Glomerular visceral epithelial cell (primary cell): ENCODE data around the gene SGSH.
"Not testable (repeated sequence)": the region's sequence is repeated elsewhere in the genome, so short reads cannot be mapped to it uniquely, and the experiment has no call there.

Experiments
- DNase-seq: peaks from one replicate; pipeline ENCODE4 v3.0.0-alpha.2; 2016; ENCODE audit errors: extremely low spot score

SGSH gene

GRCh38 chr17:80220054-80220735 lies at the start of gene SGSH, which contains the start of gene SLC26A11:
TSS of gene SGSH (minus strand) at chr17:80220333. CDS start at chr17:80220313, 20 bp downstream.
TSS of gene SLC26A11 (plus strand) at chr17:80220427. CDS start at chr17:80221561, 1,134 bp downstream.
- DNase-seq = peak; percentile 77

- no peak for DNase-seq
Measured at GRCh38 chr17:80269405-80269807, 49.3 kb upstream of the SGSH start.

GRCh38 chr17:80268427-80268826 lies 48.3 kb upstream of the SGSH start:
- DNase-seq = no peak

- no peak for DNase-seq
Measured at GRCh38 chr17:80267391-80267790, 47.3 kb upstream of the SGSH start.

GRCh38 chr17:80265205-80266068 lies 45.3 kb upstream of the SGSH start:
- DNase-seq = no peak

- no peak for DNase-seq
Measured at GRCh38 chr17:80264205-80265075, 44.3 kb upstream of the SGSH start.

- peak; percentile 96 for DNase-seq
Measured at GRCh38 chr17:80263253-80264204, 43.4 kb upstream of the SGSH start.

GRCh38 chr17:80262775-80263244 lies 42.7 kb upstream of the SGSH start:
- DNase-seq = no peak

GRCh38 chr17:80262291-80262690 lies 42.2 kb upstream of the SGSH start:
- no peak for DNase-seq

GRCh38 chr17:80261895-80262279 lies 41.8 kb upstream of the SGSH start:
- no peak for DNase-seq

GRCh38 chr17:80261159-80261894 lies 41.2 kb upstream of the SGSH start:
- DNase-seq = peak; percentile 54

GRCh38 chr17:80260791-80261158 lies 40.6 kb upstream of the SGSH start, which contains the start of gene RNF213:
TSS of gene RNF213 (plus strand) at chr17:80260852. CDS start at chr17:80263682, 2,830 bp downstream.
- DNase-seq = peak; percentile 52

- peak; percentile 88 for DNase-seq
Measured at GRCh38 chr17:80260069-80260535, 40.0 kb upstream of the SGSH start.

- no peak for DNase-seq
Measured at GRCh38 chr17:80259457-80260068, 39.4 kb upstream of the SGSH start.

GRCh38 chr17:80258296-80258695 lies 38.2 kb upstream of the SGSH start:
- not testable (repeated sequence) for DNase-seq

- no peak for DNase-seq
Measured at GRCh38 chr17:80257716-80258213, 37.6 kb upstream of the SGSH start.

GRCh38 chr17:80256034-80256350 lies 35.9 kb upstream of the SGSH start:
- no peak for DNase-seq

- DNase-seq = peak; percentile 97
Measured at GRCh38 chr17:80254396-80255251, 34.5 kb upstream of the SGSH start.
